ENCODE data around the gene NKD1.

NKD1 gene

GRCh38 chr16:50558913-50559312 lies 10.7 kb downstream of the NKD1 start:
- no peak for DNase-seq (ENCODE audit: low spot score)

GRCh38 chr16:50559342-50559741 lies 11.1 kb downstream of the NKD1 start:
- no peak for DNase-seq (ENCODE audit: low spot score)

- DNase-seq (ENCODE audit: low spot score), result no peak
Measured at GRCh38 chr16:50559804-50560514, 11.8 kb downstream of the NKD1 start.

DNA sequence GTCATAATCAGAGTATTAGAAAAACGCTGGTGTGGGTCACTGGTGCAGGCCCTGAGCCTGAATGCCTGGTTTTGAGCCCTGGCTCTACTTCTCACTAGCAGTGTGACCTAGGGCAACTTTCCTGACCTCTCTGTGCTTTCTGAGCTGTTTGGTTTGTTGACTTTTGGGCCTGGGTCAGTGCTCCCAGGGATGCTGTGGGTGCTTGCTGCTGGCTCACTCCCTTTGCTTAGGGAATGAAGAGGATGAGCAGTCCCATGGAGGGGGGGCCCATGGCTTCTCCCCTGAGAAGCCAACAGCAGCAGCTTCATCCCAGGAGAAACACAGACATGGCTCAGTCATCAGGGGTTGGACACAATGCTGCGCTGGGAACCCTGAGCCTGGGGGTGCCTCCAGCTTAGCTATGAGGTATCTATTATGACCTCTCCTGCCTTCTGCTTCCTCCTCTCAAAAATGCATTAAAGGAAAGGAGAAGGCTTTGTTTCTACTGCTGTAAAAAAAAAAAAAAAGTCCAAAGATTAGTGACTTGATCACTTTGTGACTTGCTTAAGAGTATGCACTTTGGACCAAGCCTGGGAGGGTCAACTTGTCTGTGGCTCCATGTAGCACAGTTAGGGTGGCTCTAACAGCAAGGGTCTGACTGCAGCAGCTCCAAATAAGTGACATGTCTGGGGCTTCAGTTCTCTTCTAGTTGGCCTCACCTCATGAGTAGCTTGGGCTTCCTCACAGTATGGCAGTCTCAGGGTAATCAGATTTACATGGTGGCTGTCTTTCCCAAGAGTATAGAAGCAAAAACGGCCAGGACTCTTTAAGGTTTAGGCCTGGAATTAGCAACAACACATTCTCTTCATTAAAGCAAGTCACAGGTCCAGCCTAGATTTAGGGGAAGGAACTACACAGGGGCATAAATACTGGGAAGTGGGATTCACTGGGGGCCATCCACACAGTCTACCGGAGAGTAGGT lies 13.0 kb downstream of the NKD1 start:
- no peak for DNase-seq (ENCODE audit: low spot score)

GRCh38 chr16:50562657-50563056 lies 14.5 kb downstream of the NKD1 start:
- DNase-seq (ENCODE audit: low spot score), result no peak

GRCh38 chr16:50563989-50564388 lies 15.8 kb downstream of the NKD1 start:
- no peak for DNase-seq (ENCODE audit: low spot score)

GRCh38 chr16:50565428-50565827 lies 17.2 kb downstream of the NKD1 start:
- DNase-seq (ENCODE audit: low spot score), result no peak

DNA sequence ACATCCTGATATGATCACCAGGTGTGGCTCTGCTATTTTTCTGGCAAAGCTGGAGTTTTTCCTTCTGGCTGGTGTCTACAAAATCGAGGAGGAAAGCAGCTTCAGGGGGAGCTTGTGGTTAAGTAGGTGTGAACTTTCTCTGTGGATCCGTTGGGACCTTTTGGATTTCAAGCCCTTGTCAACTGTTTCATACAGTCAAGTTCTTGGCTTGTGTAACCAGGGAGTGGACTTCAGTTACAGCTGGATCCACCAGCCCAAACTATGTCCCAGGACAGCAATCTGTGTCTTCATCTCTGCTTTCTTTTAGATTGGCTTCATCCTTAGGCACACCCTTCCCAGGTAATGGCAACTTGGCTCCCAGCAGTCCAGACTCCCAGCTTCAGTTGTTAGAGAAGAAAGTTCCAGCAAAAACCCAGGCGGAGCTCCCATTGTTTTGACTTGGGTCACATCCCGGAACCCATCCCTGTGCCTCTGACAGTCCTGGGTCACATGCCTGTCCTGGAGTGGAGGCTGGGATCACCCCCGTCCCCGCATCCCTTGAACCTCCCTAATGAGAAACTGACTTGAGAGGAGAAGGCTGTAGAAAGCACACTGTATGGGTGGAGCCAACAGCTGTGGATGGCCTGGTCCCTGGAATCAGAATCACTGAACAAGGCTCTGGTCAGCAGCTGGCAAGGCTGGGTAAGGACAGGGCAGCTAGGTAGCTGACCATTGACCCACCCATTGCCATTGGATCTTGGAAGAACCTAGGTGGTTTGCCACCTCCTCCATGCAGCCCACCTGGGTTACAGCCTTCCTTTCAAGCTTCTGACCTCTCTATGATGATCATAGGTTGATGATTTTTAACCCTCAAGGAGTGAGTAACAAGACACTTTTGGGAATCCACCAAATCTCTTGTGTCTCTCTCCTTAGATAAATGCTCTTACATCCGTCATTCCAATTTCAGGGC lies 18.1 kb downstream of the NKD1 start:
- no peak for DNase-seq (ENCODE audit: low spot score)

DNA sequence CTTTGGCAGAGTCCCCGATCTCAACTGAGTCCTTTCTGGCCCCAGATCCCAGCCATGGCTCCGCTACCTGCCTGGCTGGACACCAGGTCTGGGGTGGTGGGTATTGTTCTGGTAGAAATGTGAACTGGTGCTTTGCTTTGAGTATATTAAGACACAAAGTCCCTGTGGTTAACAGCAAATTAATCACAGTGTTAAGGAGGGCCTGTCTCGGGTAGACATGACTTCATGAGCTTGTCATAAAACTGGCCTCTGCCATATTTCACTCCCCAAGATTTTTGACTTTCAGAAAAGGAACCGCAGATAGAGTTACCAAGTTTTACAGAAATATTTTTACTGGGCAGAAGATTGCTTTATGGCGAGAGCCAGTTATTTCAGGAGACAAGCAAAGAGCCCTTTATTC lies 19.5 kb downstream of the NKD1 start:
- DNase-seq (ENCODE audit: low spot score), result no peak

DNA sequence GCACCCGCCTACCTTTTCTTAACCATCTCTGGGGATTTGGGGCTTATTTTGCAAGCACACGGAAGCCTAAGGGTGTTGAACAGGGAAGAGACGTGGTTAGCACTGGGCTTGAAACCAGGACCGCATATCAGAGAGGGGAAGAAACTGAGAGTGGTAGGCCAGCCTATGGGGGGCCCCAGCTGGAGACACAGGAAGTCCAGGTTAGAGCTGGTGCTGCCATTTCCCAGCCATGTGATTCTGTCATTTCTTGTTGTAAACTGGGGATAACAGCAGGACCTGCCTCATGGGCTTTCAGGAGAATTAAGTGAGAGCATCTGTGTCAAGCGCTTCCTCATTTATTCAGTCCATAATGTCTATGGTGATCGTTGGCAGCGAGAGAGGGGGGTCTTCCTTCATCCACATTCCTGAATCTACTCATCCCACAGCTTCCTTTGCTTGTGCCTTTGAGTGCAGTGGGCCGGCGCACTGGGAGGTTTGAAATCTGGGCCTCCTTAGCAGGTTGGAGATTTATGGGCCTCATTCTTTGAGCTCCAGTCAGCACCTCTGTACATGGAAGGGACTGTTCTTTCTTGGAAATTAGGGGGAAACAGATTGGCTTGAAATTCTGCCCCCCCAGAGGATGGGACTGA lies 20.1 kb downstream of the NKD1 start:
- DNase-seq (ENCODE audit: low spot score), result no peak

GRCh38 chr16:50570354-50570753 lies 22.2 kb downstream of the NKD1 start:
- DNase-seq (ENCODE audit: low spot score), result no peak

DNA sequence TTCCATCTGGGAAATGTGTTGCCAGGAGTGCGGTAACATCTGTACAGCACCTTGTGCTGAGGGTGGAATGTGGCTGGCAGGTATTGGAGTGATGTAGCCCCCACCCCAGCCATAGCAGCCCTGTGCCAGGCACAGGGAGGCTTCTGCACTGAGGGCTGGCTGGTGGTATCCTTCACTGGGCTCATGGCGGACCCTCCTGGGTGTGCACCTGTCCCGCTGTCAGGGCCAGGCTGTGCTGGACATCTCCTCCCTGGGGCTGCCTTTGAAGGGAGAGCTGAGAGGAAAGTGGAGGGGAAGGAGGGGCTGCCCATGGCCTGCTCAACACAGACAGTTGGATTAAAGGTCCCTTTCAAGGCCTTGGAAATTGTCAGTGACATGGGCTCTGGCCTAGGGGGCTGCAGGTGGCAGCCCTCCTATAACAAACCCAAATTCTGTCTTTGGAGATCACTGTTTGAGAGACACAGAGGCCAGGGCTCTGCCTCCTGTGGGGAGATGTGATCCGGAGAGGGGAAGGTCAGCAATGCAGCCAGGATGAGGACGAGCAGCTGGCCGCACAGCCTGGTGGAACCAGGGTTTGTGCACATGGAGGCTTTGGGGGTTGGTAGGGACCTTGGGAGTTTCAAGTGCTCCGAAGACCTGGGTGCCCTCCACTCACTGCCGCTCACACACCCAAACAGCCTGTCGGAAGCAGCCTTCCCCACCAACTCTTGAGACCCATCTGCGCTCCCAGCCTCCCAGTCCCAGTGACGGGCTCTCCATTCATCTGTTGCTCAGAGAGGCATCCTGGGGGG lies 22.8 kb downstream of the NKD1 start:
- no peak for DNase-seq (ENCODE audit: low spot score)

GRCh38 chr16:50571786-50572185 lies 23.6 kb downstream of the NKD1 start:
- DNase-seq (ENCODE audit: low spot score), result no peak

GRCh38 chr16:50572700-50573099 lies 24.5 kb downstream of the NKD1 start:
- no peak for DNase-seq (ENCODE audit: low spot score)

DNA sequence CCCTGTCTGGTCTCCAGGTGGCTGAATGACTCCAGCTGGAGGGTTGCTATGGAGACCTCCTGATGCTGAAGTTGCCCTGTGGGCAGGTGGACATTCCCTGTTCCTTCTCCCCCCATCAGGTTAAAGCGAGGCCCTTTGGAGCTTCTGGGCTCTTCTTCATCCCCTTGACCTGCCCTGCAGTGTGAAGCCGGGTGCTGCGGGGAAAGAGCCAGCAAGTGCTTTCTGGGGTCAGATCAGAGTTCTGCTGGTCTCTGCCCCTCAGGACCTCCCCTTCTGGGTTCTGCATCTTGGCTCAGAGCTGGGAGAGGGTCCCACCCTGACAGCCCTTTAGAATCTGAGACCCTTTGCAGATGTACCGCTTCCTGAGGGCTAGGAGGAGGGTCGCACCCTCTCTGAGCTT lies 25.1 kb downstream of the NKD1 start:
- DNase-seq (ENCODE audit: low spot score), result no peak

- DNase-seq (ENCODE audit: low spot score), result no peak
Measured at GRCh38 chr16:50573947-50574744, 25.9 kb downstream of the NKD1 start.

DNA sequence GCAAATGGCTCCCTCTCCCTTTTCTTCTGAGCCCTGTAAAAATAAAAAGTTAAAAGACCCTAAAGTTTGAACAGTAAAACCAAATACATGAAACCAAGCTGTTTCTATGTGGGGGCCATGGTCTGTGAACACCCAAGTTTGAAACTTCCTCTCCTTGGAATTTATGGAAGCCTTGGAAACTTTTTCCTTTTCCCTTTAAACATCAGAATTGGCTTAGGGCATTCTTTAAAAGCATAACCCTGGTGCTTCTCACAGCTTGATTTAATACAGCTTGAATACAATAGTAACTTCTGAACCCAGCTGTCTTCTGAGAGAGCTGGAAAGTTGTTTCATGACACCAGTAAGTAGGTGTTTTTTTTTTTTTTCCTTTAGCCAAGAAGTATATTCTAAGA lies 26.5 kb downstream of the NKD1 start:
- no peak for DNase-seq (ENCODE audit: low spot score)

GRCh38 chr16:50575743-50576142 lies 27.5 kb downstream of the NKD1 start:
- no peak for DNase-seq (ENCODE audit: low spot score)

DNA sequence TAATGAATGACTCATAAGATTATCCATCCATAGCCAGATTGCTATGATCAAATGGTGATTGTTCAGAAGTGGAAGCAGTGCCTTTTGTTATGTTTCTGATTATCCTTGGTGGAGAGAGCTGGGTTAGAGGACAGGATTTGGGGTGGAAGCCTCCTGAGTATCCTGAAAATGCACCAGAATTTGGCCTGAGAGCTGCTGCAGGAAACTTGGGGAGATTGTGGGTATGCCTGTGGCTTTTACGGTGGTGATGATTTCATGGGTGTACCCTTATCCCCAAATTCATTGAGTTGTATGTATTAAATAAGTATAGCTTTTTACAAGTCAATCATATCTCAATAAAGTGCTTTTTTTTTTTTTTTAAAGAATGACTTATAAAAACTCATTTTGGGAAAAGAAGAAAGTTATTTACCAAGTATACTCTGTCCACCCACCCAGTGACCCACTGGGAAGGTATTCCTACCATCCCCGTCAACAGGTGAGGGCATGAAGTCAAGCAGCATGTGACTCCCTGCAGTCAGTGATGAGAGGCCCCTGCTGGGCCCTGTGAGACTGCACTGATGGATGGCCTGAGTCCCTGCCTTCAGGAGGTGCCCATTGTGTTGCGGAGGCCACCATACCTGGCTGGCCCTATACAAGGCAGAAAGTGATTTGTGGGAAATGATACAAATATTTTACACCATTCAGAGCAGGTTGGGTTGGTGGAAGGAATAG lies 28.4 kb downstream of the NKD1 start:
- no peak for DNase-seq (ENCODE audit: low spot score)
